HPDE6-E6E7 (cell line): ENCODE measurements around the gene ADSS2.
A peak's percentile ranks its signal among the peaks of the same experiment; 100 is the strongest.
"Not testable (repeated sequence)": the region's sequence is repeated elsewhere in the genome, so short reads cannot be mapped to it uniquely, and the experiment has no call there.

Experiments
- DNase-seq: peaks from one replicate; pipeline ENCODE4 v3.0.0; 2011; ENCODE audit warnings: missing footprints; ENCODE audit errors: extremely low spot score

Gene ADSS2

GRCh38 chr1:244451539-244451950 is at the start of gene ADSS2:
ADSS2 (minus strand) TSS chr1:244451909; CDS start chr1:244451817, 92 bp downstream.
- DNase-seq, result no peak

- DNase-seq, result not testable (repeated sequence)
These were observed 48.8 kb upstream of the ADSS2 start for GRCh38 chr1:244500515-244500914.

- DNase-seq, result not testable (repeated sequence)
These were observed 47.8 kb upstream of the ADSS2 start for GRCh38 chr1:244499484-244499883.

- DNase-seq, result no peak
These were observed 46.1 kb upstream of the ADSS2 start for GRCh38 chr1:244497805-244498204.

GRCh38 chr1:244496186-244496585 is 44.5 kb upstream of the ADSS2 start:
- DNase-seq, result peak; percentile 65

- DNase-seq, result no peak
These were observed 42.9 kb upstream of the ADSS2 start for GRCh38 chr1:244494653-244495052.

- not testable (repeated sequence) for DNase-seq
These were observed 33.3 kb upstream of the ADSS2 start for GRCh38 chr1:244484971-244485370.

- DNase-seq, result no peak
These were observed 21.4 kb upstream of the ADSS2 start for GRCh38 chr1:244473059-244473605.

- no peak for DNase-seq
These were observed 15.0 kb upstream of the ADSS2 start for GRCh38 chr1:244466724-244467123.

- peak; percentile 35 for DNase-seq
These were observed 9.7 kb upstream of the ADSS2 start, which contains the start of gene CATSPERE for GRCh38 chr1:244461245-244462071. CATSPERE (plus strand) TSS chr1:244461273; CDS start chr1:244461430, 157 bp downstream.

- DNase-seq, result no peak
These were observed 8.5 kb upstream of the ADSS2 start for GRCh38 chr1:244460197-244460596.

GRCh38 chr1:244458781-244459180 is 7.1 kb upstream of the ADSS2 start:
- no peak for DNase-seq

- DNase-seq, result no peak
These were observed 4.9 kb upstream of the ADSS2 start for GRCh38 chr1:244456586-244456985.

GRCh38 chr1:244454412-244454811 is 2.7 kb upstream of the ADSS2 start:
- no peak for DNase-seq

GRCh38 chr1:244451951-244452795 is 464 bp upstream of the ADSS2 start:
- DNase-seq, result peak; percentile 93

- DNase-seq, result peak; percentile 10
These were observed 841 bp downstream of the ADSS2 start for GRCh38 chr1:244450597-244451538.

- no peak for DNase-seq
These were observed 1.7 kb downstream of the ADSS2 start for GRCh38 chr1:244449936-244450508.

- DNase-seq, result no peak
These were observed 3.3 kb downstream of the ADSS2 start for GRCh38 chr1:244448279-244449036.

- no peak for DNase-seq
These were observed 4.2 kb downstream of the ADSS2 start for GRCh38 chr1:244447552-244447951.

GRCh38 chr1:244447024-244447423 is 4.7 kb downstream of the ADSS2 start:
- no peak for DNase-seq
